Hepatocyte (in vitro differentiated cells): Measurements from ENCODE around the gene BTF3.

Source experiments
- CTCF ChIP-seq: fragments of 200-600 bp; sonication (generic); IDR thresholded peaks from 2 replicates; pipeline ENCODE4 v1.5.1; 2016; ENCODE audit warnings: antibody characterized with exemption, mild to moderate bottlenecking; ENCODE audit not compliant: poor library complexity
- EZH2 ChIP-seq: fragments of 200-600 bp; sonication (generic); IDR thresholded peaks from 2 replicates; pipeline ENCODE4 v1.6.1; 2016; ENCODE audit warnings: antibody characterized with exemption, mild to moderate bottlenecking, borderline replicate concordance
- EZH2phosphoT487 ChIP-seq: fragments of 200-600 bp; sonication (generic); IDR thresholded peaks from one replicate; pipeline ENCODE4 v1.6.1; 2018; ENCODE audit warnings: antibody characterized with exemption, mild to moderate bottlenecking, low read depth, moderate library complexity; ENCODE audit not compliant: unreplicated experiment, severe bottlenecking

GRCh38 chr5:73539730-73540129 is 41.5 kb downstream of the BTF3 start:
- TF ChIP-seq CTCF (no peak), EZH2 (no peak), EZH2phosphoT487 (no peak)
